Mucosa of descending colon (tissue), 3 donors: ENCODE results near the gene FAM131B. TPM values are rescaled to one million over a fixed set of nuclear protein-coding genes. Genes with fewer than 3 reads are reported as not detected.
A peak's percentile ranks its signal among the peaks of the same experiment; 100 is the strongest.

Source experiments
- ATAC-seq: fragments of 200-7000 bp; cut with Tn5 transposase; one replicate; pipeline ENCODE4 v1.9.1; 2020; ENCODE audit warnings: mild to moderate bottlenecking, moderate library complexity
- DNase-seq, 3 donors: peaks; one replicate each; pipeline ENCODE4 v3.0.0-alpha.2; 2020
- H3K36me3 ChIP-seq: fragments of 200-600 bp; one replicate; pipeline ENCODE4 v1.8.0; 2021; ENCODE audit warnings: low read depth, mild to moderate bottlenecking
- H3K4me1 ChIP-seq: fragments of 200-600 bp; one replicate; pipeline ENCODE4 v1.8.0; 2021; ENCODE audit warnings: low read depth, mild to moderate bottlenecking
- H3K4me3 ChIP-seq: fragments of 200-600 bp; one replicate; pipeline ENCODE4 v1.8.0; 2021; ENCODE audit warnings: mild to moderate bottlenecking
- H3K9me3 ChIP-seq: fragments of 200-600 bp; one replicate; pipeline ENCODE4 v1.8.0; 2021; ENCODE audit warnings: mild to moderate bottlenecking
- intact Hi-C, 2 donors: fragments of 100-400 bp; cut with DNase I in 1 of 2; cut with micrococcal nuclease in 1 of 2; formaldehyde crosslinking; loops; one replicate each; pipeline versions ENCODE4 v1.11.0 to v1.11.1; 2022; cut with DNase I, micrococcal nuclease
- total RNA-seq, 3 donors: library from RNA; stranded (reverse); fragmentation: NEBNext Ultra II Directional in 2 of 3; extraction: Animal tissue kit (Norgen Biotek cat#: 25700) in 2 of 3; gene quantifications; one replicate each; pipeline versions ENCODE4 v1.2.1 to v1.2.4, GENCODE V29; 2021 to 2023
- TF ChIP-seq, protein P1 (sequence below): fragments of 200-600 bp; IDR thresholded peaks from one replicate; pipeline ENCODE4 v1.8.0; 2022; ENCODE audit warnings: antibody characterized with exemption, mild to moderate bottlenecking
- donor health status: DM: no; HTN: no; CAD: no; lungs with moderate emphysema.
- donor health status: DM: no; HTN: no; CAD: no.
- donor health status: DM: no; HTN: yes; CAD: no.

The FAM131B gene
- total RNA-seq, 3 donors from 2014 or later, result 0.43 to 6.2 (median 1.6) TPM

DNA sequence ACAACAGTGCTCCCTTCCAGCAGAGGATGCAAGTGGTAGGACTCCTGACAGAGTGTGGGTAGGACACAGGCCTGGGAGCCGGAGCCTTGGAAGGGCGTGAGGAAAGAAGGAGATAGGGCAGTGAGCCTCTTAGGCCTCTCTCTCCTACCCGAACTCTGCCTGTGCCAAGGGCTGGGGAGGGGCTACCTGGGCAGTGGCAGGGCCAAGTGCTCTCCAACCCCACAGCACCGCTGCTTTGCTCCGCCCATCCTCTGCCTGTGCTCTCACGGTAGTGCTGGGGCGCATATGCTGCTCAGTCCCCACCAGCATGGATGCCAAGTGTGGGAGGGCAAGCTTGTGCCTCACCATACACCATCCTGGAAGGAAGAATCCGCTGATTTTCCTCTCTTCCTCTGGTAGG lies 7.5 kb downstream of the FAM131B start:
- intact Hi-C loops, result no loop called here
- peak; percentile 12 for ATAC-seq
- no peaks in the 10 kb centered on the region for H3K4me1 ChIP-seq

DNA sequence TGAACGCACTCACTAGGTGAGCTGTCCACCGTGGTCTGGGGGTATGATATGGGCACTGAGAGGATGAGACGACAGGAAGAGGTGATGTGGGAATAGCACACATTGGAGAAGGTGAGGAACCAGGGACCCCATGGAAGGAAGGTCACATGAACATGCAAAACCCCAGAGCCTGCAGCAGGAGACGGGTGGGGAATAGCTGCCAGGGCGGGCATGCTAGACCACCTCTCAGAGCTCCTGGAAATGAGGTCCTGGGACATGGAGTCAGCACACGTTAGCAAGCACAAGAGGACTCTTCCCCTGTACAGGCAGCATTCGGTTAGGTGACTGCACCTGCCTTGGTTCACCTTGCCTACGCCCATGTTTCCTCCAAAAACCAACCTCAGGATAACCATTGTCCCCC lies 8.1 kb downstream of the FAM131B start:
- TF ChIP-seq, protein P1, sequence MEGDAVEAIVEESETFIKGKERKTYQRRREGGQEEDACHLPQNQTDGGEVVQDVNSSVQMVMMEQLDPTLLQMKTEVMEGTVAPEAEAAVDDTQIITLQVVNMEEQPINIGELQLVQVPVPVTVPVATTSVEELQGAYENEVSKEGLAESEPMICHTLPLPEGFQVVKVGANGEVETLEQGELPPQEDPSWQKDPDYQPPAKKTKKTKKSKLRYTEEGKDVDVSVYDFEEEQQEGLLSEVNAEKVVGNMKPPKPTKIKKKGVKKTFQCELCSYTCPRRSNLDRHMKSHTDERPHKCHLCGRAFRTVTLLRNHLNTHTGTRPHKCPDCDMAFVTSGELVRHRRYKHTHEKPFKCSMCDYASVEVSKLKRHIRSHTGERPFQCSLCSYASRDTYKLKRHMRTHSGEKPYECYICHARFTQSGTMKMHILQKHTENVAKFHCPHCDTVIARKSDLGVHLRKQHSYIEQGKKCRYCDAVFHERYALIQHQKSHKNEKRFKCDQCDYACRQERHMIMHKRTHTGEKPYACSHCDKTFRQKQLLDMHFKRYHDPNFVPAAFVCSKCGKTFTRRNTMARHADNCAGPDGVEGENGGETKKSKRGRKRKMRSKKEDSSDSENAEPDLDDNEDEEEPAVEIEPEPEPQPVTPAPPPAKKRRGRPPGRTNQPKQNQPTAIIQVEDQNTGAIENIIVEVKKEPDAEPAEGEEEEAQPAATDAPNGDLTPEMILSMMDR, result no peak
- intact Hi-C loops, result no loop called here
- Histone ChIP-seq H3K36me3 (no peaks in the 10 kb centered on the region), H3K9me3 (no peaks in the 10 kb centered on the region), H3K4me3 (no peak overlapping the region), H3K4me1 (no peaks in the 10 kb centered on the region)
- no peak for DNase-seq
- no peak for ATAC-seq

More for the DNA sequence above, 7.5 kb downstream of the FAM131B start:
- Histone ChIP-seq H3K9me3 (no peaks in the 10 kb centered on the region), H3K36me3 (no peaks in the 10 kb centered on the region), H3K4me3 (no peak overlapping the region)
- TF ChIP-seq, protein P1, result no peak
- DNase-seq, result no peak

DNA sequence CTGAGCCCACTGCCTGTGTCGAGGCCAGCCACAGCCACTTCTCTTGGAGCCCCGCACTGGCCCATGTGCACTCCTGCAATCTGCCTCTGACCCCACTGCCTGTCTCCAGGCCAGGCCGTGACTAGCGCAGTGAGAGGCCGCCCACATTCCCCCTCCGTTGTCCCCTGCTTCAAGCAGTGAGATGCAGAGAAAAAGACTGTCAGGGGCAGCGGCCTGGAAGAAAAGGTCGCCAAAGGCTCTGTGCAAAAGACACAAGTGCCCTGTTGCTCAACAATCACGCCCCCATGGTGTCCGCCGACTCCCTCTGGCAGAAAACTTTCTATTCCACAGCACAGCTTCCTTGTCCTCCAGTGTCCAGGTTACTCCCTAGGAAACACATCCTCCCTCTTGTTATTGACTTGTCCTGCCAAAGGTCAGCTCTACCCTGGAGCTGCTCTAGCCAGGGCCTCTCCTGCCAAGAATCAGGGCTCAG lies 9.9 kb downstream of the FAM131B start:
- intact Hi-C loops, result no loop called here
- Histone ChIP-seq H3K36me3 (no peaks in the 10 kb centered on the region), H3K4me3 (no peak overlapping the region), H3K4me1 (no peaks in the 10 kb centered on the region), H3K9me3 (no peaks in the 10 kb centered on the region)
- TF ChIP-seq, protein P1, result no peak
- no peak for DNase-seq
- ATAC-seq, result no peak

DNA sequence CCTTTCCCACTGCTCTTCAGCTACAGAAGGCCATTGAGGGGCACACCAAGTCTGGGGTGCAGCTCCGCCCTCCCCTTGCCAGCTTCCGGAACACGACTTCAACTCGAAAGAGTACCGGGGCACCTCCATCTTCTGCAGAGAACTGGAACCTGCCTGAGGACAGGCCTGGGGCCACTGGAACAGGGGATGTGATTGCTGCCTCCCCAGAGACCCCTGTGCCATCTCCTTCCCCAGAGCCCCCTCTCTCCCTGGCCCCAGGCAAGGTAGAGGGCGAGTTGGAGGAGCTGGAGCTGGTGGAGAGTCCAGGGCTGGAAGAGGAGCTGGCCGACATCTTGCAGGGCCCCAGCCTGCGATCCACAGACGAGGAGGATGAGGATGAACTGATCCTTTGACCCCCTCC lies 10.9 kb downstream of the FAM131B start:
- no peaks in the 10 kb centered on the region for H3K4me1 ChIP-seq
- ATAC-seq (no peak), DNase-seq (no peak)
- intact Hi-C loops, result no loop called here
- no peaks in the 10 kb centered on the region for H3K9me3 ChIP-seq
- H3K4me3 ChIP-seq, result no peak overlapping the region
- TF ChIP-seq, protein P1, result no peak
- no peaks in the 10 kb centered on the region for H3K36me3 ChIP-seq

DNA sequence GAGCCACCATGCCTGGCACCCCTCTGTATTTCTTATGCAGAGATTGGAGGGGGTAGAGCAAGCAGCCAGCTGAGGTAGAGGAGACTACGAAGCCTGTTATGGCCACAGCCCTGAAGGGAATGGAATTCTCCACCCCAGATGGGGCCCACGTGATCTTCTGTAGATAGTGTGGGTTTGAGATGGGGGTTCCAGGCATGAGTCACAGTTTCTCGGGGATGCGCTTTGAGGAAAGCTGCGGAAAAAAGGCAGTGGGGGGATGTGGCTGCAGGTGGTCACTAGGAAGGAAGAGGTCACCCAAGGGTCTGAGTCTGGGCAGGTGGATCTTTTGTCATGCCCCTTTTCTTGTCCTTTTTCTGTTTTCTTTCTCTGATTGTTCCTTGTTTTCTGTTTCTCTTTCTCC lies 11.5 kb downstream of the FAM131B start:
- TF ChIP-seq, protein P1, result no peak
- Histone ChIP-seq H3K36me3 (no peaks in the 10 kb centered on the region), H3K4me1 (no peaks in the 10 kb centered on the region), H3K9me3 (no peaks in the 10 kb centered on the region), H3K4me3 (no peak overlapping the region)
- intact Hi-C loops, result no loop called here
- ATAC-seq (no peak), DNase-seq (no peak)

DNA sequence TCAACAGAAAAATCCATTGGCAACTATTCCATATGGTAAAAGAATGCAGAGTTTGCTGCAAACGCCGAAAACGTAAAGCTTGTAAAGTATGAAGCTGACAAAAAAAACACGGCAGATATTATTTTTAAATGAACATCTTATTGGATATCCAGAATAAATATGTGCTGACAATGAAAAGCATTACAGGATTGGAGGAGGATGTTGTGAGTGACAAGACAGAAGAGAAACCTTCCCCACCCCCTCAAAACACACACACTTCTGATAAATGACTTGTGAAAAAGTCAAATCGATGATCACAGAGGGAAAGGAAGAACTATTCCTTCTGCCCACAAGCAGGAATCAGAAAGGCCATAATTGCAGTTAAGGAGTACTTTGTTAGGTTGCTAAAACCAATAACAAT lies 14.6 kb downstream of the FAM131B start:
- Histone ChIP-seq H3K4me3 (no peak overlapping the region), H3K36me3 (no peaks in the 10 kb centered on the region), H3K4me1 (no peaks in the 10 kb centered on the region), H3K9me3 (no peaks in the 10 kb centered on the region)
- no peak for ATAC-seq
- DNase-seq, result no peak
- intact Hi-C loops, result no loop called here
- TF ChIP-seq, protein P1, result no peak
